Measurements from ENCODE around the gene FREM1. TPM values are rescaled to one million over a fixed set of nuclear protein-coding genes. Genes with fewer than 3 reads are reported as not detected.

FREM1 gene
- polyA plus RNA-seq, 1 of the 3 experiments (the other 2 are of a cell fraction): 0.26 TPM

DNA sequence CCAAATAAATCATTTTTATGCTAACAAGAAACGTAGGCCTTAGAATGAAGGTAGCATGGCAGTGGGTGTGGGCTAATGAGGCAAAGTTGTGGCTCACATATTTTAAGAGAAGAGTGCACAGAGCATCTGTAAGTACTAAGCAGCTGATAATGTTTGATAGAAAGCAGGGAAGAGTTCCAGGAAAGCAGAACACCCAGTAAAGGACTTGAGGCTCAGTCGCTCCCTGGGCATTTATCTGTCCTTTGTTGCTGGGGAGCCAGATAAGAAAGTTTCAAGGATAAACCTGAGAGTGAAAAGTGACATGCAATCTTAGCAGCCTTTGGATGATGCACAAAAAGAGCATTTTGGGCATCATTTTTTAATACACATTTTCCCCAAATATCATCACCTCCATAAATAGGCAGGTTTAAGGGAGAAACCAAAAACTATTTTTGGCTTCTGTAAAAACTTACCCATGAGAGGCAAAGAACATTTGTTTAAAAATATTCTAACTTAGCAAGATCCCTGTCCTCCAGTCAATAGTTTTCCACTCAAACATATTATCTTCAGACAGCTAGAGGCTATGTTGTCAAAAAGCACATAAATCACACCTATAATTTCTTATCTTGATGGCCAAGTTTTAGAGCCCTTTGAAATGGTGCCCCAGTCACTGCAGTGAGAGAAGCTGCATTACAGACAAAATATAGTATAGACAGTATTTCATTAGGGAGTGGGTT lies 3.4 kb downstream of the FREM1 start:
- Histone ChIP-seq H2AFZ (ENCODE audit: low read depth) (no peak overlapping the region), H3K4me1 (ENCODE audit: control insufficient read depth in 1 of 2, insufficient read depth in 2 of 2, low read depth in 1 of 2, low read length in 1 of 2) (peaks cover 5 to 38% of the 10 kb centered on the region in 2 experiments), H3K9me3 (no peaks in the 10 kb centered on the region), H4K20me1 (ENCODE audit: insufficient read depth) (no peaks in the 10 kb centered on the region), H3K79me2 (ENCODE audit: insufficient read depth) (no peaks in the 10 kb centered on the region), H3K4me3 (ENCODE audit: low read depth in 2 of 2, low read length in 1 of 2) (no peak overlapping the region), H3K27ac (ENCODE audit: low read depth in 2 of 2, low read length in 1 of 2) (peak overlapping the region in 1 of 2 experiments; percentile 87; a peak in 2 of 4 replicates), H3K9ac (no peak overlapping the region), H3K27me3 (ENCODE audit: insufficient read depth) (no peaks in the 10 kb centered on the region), H3K9me2 (no peaks in the 10 kb centered on the region), H3K36me3 (replicated peaks in 1 of 2; ENCODE audit: control insufficient read depth in 1 of 2, insufficient read depth in 2 of 2, low read length in 1 of 2) (no peaks in the 10 kb centered on the region), H3F3A (replicated peaks; ENCODE audit: insufficient read depth) (no peaks in the 10 kb centered on the region), H3K4me2 (no peak overlapping the region)
- ChIA-PET CTCF (interaction anchor here (1.3 to 1.5 kb wide), 2 partner anchors 19 to 229 kb away, joined by 3 to 7 read pairs; no protein-coding TSS in a partner anchor), POLR2A (interaction anchor here (1.7 kb wide), 1 partner anchor 30 kb away, joined by 8 read pairs; no protein-coding TSS in a partner anchor)
- TF ChIP-seq EP300 (IDR thresholded peaks at IDR 0.05; ENCODE audit: borderline replicate concordance in 1 of 2, low read depth in 1 of 2, low read length in 1 of 2) (peak in 1 of 2 experiments; percentile 54; a peak in 1 of 4 replicates), GATA2 (CRISPR knock-in tag; IDR thresholded peaks at IDR 0.05) (peak; percentile 36), RXRA (IDR thresholded peaks at IDR 0.05; ENCODE audit: borderline replicate concordance, low read depth) (no peak)
- DNase-seq: peak; percentile 37
- WGBS (ENCODE audit: low lambda C conversion rate): 55% methylated on average over 2 of the region's 2 CpGs

DNA sequence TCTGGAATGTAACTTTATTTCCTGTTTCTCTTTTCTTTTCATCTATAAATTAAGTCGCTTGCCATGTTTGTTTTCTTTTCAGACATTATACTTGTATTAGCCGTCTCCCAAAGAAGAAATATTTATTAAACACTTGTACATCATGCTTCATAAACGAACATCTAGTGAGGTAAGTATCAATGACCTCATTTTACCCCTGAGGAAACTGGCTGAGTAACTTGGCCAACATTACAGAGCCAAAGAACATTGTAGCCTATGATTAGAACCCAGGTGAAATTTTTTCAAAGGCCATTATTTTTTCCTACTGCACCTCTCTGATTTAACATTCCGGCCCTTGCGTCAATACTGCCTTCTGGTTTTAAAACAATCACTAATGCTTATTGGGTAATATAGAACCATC lies 4.2 kb downstream of the FREM1 start:
- no peaks in the 10 kb centered on the region for H3K9me3 ChIP-seq
- 74% methylated on average over 5 of the region's 5 CpGs for WGBS (ENCODE audit: low lambda C conversion rate)
- H3K27me3 ChIP-seq (ENCODE audit: insufficient read depth): no peaks in the 10 kb centered on the region
- no peaks in the 10 kb centered on the region for H3K79me2 ChIP-seq (ENCODE audit: insufficient read depth)
- no peak overlapping the region for H3K4me3 ChIP-seq (ENCODE audit: low read depth in 2 of 2, low read length in 1 of 2)
- H3K36me3 ChIP-seq (replicated peaks in 1 of 2; ENCODE audit: control insufficient read depth in 1 of 2, insufficient read depth in 2 of 2, low read length in 1 of 2): no peaks in the 10 kb centered on the region
- no peak overlapping the region for H3K4me2 ChIP-seq
- no peak overlapping the region for H2AFZ ChIP-seq (ENCODE audit: low read depth)
- H3K9me2 ChIP-seq: no peaks in the 10 kb centered on the region
- H4K20me1 ChIP-seq (ENCODE audit: insufficient read depth): no peaks in the 10 kb centered on the region
- H3F3A ChIP-seq (replicated peaks; ENCODE audit: insufficient read depth): no peaks in the 10 kb centered on the region
- ChIA-PET POLR2A (no interaction called here), CTCF (no interaction called here)
- H3K9ac ChIP-seq: no peak overlapping the region
- H3K27ac ChIP-seq (ENCODE audit: low read depth in 2 of 2, low read length in 1 of 2): peak overlapping the region in 1 of 2 experiments; percentile 87; a peak in 2 of 4 replicates
- H3K4me1 ChIP-seq (ENCODE audit: control insufficient read depth in 1 of 2, insufficient read depth in 2 of 2, low read depth in 1 of 2, low read length in 1 of 2): peaks cover 5 to 38% of the 10 kb centered on the region in 2 experiments; a peak in 3 of 4 replicates
- DNase-seq: no peak
- TF ChIP-seq EZH2phosphoT487 (IDR thresholded peaks at IDR 0.05; ENCODE audit: borderline replicate concordance, low read depth) (no peak), MEF2A (IDR thresholded peaks at IDR 0.05; ENCODE audit: borderline replicate concordance, low read depth) (no peak), SIN3A (IDR thresholded peaks at IDR 0.05; ENCODE audit: borderline replicate concordance, low read depth, low read length) (no peak)

DNA sequence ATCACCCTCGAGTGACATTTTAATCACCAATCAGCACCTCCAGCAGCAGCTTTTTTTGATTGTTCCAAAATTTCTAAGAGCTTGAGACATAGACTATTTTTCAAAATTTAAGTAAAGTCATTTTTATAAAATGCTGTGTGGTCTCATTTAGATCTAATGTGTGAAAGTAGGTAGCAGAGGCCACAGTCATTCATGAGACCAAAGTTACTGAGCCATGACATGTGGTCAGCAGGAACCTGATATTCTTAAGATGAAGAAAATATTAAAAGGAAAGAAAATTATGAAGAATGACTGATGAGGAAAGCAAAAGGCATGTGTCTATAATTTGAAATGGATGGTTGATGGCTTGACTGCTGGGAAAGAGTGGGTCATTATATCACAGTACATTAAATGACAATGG lies 7.2 kb downstream of the FREM1 start:
- 40% methylated on average over 1 of the region's 1 CpG for WGBS (ENCODE audit: low lambda C conversion rate)
- Histone ChIP-seq H3K36me3 (replicated peaks in 1 of 2; ENCODE audit: control insufficient read depth in 1 of 2, insufficient read depth in 2 of 2, low read length in 1 of 2) (no peaks in the 10 kb centered on the region), H3F3A (replicated peaks; ENCODE audit: insufficient read depth) (no peaks in the 10 kb centered on the region), H3K9ac (no peak overlapping the region), H3K27me3 (ENCODE audit: insufficient read depth) (no peaks in the 10 kb centered on the region), H3K4me2 (no peak overlapping the region), H3K9me2 (no peaks in the 10 kb centered on the region), H3K4me3 (ENCODE audit: low read depth in 2 of 2, low read length in 1 of 2) (no peak overlapping the region), H3K27ac (ENCODE audit: low read depth in 2 of 2, low read length in 1 of 2) (no peak overlapping the region), H2AFZ (ENCODE audit: low read depth) (no peak overlapping the region), H3K4me1 (ENCODE audit: control insufficient read depth in 1 of 2, insufficient read depth in 2 of 2, low read depth in 1 of 2, low read length in 1 of 2) (peaks cover 0 to 19% of the 10 kb centered on the region in 2 experiments; a peak in 2 of 4 replicates), H3K9me3 (no peaks in the 10 kb centered on the region), H4K20me1 (ENCODE audit: insufficient read depth) (no peaks in the 10 kb centered on the region), H3K79me2 (ENCODE audit: insufficient read depth) (no peaks in the 10 kb centered on the region)
- ChIA-PET POLR2A (no interaction called here), CTCF (interaction anchor here (0.5 to 1.2 kb wide), 2 partner anchors 10 to 201 kb away, joined by 3 read pairs; no protein-coding TSS in a partner anchor)
- DNase-seq: no peak
- TF ChIP-seq GATA2 (CRISPR knock-in tag; IDR thresholded peaks at IDR 0.05) (no peak), SIN3A (IDR thresholded peaks at IDR 0.05; ENCODE audit: borderline replicate concordance, low read depth, low read length) (no peak), RFX5 (IDR thresholded peaks at IDR 0.05; ENCODE audit: low read length) (no peak), MXI1 (IDR thresholded peaks at IDR 0.05; ENCODE audit: low read depth, low read length) (no peak), NRF1 (IDR thresholded peaks at IDR 0.05; ENCODE audit: low read depth, low read length) (no peak), TCF12 (IDR thresholded peaks at IDR 0.05) (no peak), TAF1 (IDR thresholded peaks at IDR 0.05; ENCODE audit: borderline replicate concordance, low read depth, low read length) (no peak), JUND (IDR thresholded peaks at IDR 0.05) (no peak), NFIC (IDR thresholded peaks at IDR 0.05; ENCODE audit: borderline replicate concordance) (no peak), TEAD4 (IDR thresholded peaks at IDR 0.05; ENCODE audit: borderline replicate concordance, insufficient read depth) (no peak)
- TF ChIP-seq, protein P1, sequence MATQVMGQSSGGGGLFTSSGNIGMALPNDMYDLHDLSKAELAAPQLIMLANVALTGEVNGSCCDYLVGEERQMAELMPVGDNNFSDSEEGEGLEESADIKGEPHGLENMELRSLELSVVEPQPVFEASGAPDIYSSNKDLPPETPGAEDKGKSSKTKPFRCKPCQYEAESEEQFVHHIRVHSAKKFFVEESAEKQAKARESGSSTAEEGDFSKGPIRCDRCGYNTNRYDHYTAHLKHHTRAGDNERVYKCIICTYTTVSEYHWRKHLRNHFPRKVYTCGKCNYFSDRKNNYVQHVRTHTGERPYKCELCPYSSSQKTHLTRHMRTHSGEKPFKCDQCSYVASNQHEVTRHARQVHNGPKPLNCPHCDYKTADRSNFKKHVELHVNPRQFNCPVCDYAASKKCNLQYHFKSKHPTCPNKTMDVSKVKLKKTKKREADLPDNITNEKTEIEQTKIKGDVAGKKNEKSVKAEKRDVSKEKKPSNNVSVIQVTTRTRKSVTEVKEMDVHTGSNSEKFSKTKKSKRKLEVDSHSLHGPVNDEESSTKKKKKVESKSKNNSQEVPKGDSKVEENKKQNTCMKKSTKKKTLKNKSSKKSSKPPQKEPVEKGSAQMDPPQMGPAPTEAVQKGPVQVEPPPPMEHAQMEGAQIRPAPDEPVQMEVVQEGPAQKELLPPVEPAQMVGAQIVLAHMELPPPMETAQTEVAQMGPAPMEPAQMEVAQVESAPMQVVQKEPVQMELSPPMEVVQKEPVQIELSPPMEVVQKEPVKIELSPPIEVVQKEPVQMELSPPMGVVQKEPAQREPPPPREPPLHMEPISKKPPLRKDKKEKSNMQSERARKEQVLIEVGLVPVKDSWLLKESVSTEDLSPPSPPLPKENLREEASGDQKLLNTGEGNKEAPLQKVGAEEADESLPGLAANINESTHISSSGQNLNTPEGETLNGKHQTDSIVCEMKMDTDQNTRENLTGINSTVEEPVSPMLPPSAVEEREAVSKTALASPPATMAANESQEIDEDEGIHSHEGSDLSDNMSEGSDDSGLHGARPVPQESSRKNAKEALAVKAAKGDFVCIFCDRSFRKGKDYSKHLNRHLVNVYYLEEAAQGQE (IDR thresholded peaks at IDR 0.05; ENCODE audit: low read depth, low read length): no peak
- TF ChIP-seq, protein P2, sequence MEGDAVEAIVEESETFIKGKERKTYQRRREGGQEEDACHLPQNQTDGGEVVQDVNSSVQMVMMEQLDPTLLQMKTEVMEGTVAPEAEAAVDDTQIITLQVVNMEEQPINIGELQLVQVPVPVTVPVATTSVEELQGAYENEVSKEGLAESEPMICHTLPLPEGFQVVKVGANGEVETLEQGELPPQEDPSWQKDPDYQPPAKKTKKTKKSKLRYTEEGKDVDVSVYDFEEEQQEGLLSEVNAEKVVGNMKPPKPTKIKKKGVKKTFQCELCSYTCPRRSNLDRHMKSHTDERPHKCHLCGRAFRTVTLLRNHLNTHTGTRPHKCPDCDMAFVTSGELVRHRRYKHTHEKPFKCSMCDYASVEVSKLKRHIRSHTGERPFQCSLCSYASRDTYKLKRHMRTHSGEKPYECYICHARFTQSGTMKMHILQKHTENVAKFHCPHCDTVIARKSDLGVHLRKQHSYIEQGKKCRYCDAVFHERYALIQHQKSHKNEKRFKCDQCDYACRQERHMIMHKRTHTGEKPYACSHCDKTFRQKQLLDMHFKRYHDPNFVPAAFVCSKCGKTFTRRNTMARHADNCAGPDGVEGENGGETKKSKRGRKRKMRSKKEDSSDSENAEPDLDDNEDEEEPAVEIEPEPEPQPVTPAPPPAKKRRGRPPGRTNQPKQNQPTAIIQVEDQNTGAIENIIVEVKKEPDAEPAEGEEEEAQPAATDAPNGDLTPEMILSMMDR (IDR thresholded peaks at IDR 0.05): no peak
